NCI-H2227 treated with DMSO at 0.1 percent for 48 hours (cell line): ENCODE results near the gene GINS1.

Source experiments
- DNase-seq: peaks from one replicate; lab custom pipeline; 2025; lab: John Stamatoyannopoulos, UW

GINS1 gene

GRCh38 chr20:25407311-25408169 is at the start of gene GINS1:
GINS1 (plus strand) TSS chr20:25407673; CDS start chr20:25407821, 148 bp downstream.
- peak; percentile 94 for DNase-seq

- no peak for DNase-seq
These were observed 46.7 kb upstream of the GINS1 start for GRCh38 chr20:25360631-25361286.

GRCh38 chr20:25361287-25361683 is 46.2 kb upstream of the GINS1 start:
- DNase-seq, result no peak

GRCh38 chr20:25364180-25364788 is 43.2 kb upstream of the GINS1 start:
- no peak for DNase-seq

- DNase-seq, result no peak
These were observed 42.4 kb upstream of the GINS1 start for GRCh38 chr20:25364879-25365699.

GRCh38 chr20:25368526-25368925 is 38.9 kb upstream of the GINS1 start:
- no peak for DNase-seq

- no peak for DNase-seq
These were observed 38.5 kb upstream of the GINS1 start for GRCh38 chr20:25368976-25369375.

- no peak for DNase-seq
These were observed 37.9 kb upstream of the GINS1 start for GRCh38 chr20:25369529-25369928.

GRCh38 chr20:25369971-25370370 is 37.5 kb upstream of the GINS1 start:
- DNase-seq, result no peak

GRCh38 chr20:25372584-25373336 is 34.7 kb upstream of the GINS1 start:
- DNase-seq, result no peak

GRCh38 chr20:25374842-25375241 is 32.6 kb upstream of the GINS1 start:
- no peak for DNase-seq

- no peak for DNase-seq
These were observed 31.2 kb upstream of the GINS1 start for GRCh38 chr20:25376236-25376635.

- DNase-seq, result no peak
These were observed 30.6 kb upstream of the GINS1 start for GRCh38 chr20:25376886-25377285.

- no peak for DNase-seq
These were observed 29.1 kb upstream of the GINS1 start for GRCh38 chr20:25378189-25378883.

- no peak for DNase-seq
These were observed 28.4 kb upstream of the GINS1 start for GRCh38 chr20:25378884-25379733.

- no peak for DNase-seq
These were observed 26.4 kb upstream of the GINS1 start for GRCh38 chr20:25380945-25381614.

- DNase-seq, result no peak
These were observed 24.6 kb upstream of the GINS1 start for GRCh38 chr20:25382704-25383370.

GRCh38 chr20:25389401-25389857 is 18.0 kb upstream of the GINS1 start:
- peak; percentile 17 for DNase-seq
